ENCODE results near the gene USHBP1.
A peak's percentile ranks its signal among the peaks of the same experiment; 100 is the strongest.

GRCh38 chr19:17309198-17309964 is 44.8 kb upstream of the USHBP1 start, which contains the start of gene DDA1:
- TF ChIP-seq USF2 (IDR thresholded peaks at IDR 0.05; ENCODE audit: low read depth, low read length) (no peak), POLR2A (IDR thresholded peaks at IDR 0.05; ENCODE audit: low read depth, low read length) (peak; percentile 70; the same call in 1 of the 2 replicates)
